ENCODE data around the gene TAS2R3. TPM values are rescaled to one million over a fixed set of nuclear protein-coding genes. Genes with fewer than 3 reads are reported as not detected.
A peak's percentile ranks its signal among the peaks of the same experiment; 100 is the strongest.
"Not testable (repeated sequence)": the region's sequence is repeated elsewhere in the genome, so short reads cannot be mapped to it uniquely, and the experiment has no call there.

TAS2R3 gene
- total RNA-seq, 1 donor from 2014 or later: 6.6 TPM

GRCh38 chr7:141752634-141753033 lies 11.3 kb upstream of the TAS2R3 start:
- Histone ChIP-seq H3K4me3 (no peak overlapping the region), H3K27ac (no peak overlapping the region), H3K9me3 (peaks cover 7 to 9% of the 10 kb centered on the region in 2 donors), H3K36me3 (peaks cover 61 to 79% of the 10 kb centered on the region in 2 donors), H3K4me1 (no peaks in the 10 kb centered on the region), H3K27me3 (no peaks in the 10 kb centered on the region)
- DNase-seq (ENCODE audit: low spot score in 2 of 2): no peak
- TF ChIP-seq, protein P1, sequence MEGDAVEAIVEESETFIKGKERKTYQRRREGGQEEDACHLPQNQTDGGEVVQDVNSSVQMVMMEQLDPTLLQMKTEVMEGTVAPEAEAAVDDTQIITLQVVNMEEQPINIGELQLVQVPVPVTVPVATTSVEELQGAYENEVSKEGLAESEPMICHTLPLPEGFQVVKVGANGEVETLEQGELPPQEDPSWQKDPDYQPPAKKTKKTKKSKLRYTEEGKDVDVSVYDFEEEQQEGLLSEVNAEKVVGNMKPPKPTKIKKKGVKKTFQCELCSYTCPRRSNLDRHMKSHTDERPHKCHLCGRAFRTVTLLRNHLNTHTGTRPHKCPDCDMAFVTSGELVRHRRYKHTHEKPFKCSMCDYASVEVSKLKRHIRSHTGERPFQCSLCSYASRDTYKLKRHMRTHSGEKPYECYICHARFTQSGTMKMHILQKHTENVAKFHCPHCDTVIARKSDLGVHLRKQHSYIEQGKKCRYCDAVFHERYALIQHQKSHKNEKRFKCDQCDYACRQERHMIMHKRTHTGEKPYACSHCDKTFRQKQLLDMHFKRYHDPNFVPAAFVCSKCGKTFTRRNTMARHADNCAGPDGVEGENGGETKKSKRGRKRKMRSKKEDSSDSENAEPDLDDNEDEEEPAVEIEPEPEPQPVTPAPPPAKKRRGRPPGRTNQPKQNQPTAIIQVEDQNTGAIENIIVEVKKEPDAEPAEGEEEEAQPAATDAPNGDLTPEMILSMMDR (IDR thresholded peaks at IDR 0.05): peak in 2 of 3 experiments; percentile 4 to 11
- intact Hi-C loops (cut with DNase I): no loop called here

- Histone ChIP-seq H3K36me3 (peaks cover 49 to 68% of the 10 kb centered on the region in 2 donors), H3K9me3 (peaks cover 7 to 9% of the 10 kb centered on the region in 2 donors), H3K4me3 (no peak overlapping the region), H3K4me1 (no peaks in the 10 kb centered on the region), H3K27me3 (no peaks in the 10 kb centered on the region), H3K27ac (no peak overlapping the region)
- no peak for DNase-seq (ENCODE audit: low spot score in 2 of 2)
- TF ChIP-seq, protein P1 (IDR thresholded peaks at IDR 0.05): peak in 2 of 3 experiments; percentile 29 to 36
- intact Hi-C loops (cut with DNase I): no loop called here
These were observed 9.0 kb upstream of the TAS2R3 start for GRCh38 chr7:141754939-141755338.

DNA sequence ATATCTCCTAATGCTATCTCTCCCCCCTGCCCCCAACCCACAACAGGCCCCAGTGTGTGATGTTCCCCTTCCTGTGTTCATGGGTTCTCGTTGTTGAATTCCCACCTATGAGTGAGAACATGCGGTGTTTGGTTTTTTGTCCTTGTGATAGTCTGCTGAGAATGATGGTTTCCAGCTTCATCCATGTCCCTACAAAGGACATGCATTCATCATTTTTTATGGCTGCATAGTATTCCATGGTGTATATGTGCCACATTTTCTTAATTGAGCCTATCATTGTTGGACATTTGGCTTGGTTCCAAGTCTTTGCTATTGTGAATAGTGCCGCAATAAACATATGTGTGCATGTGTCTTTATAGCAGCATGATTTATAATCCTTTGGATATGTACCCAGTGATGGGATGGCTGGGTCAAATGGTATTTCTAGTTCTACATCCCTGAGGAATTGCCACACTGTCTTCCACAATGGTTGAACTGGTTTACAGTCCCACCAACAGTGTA lies 6.2 kb downstream of the TAS2R3 start:
- H3K36me3 ChIP-seq; H3K4me3 ChIP-seq; H3K27me3 ChIP-seq; H3K4me1 ChIP-seq; H3K27ac ChIP-seq; H3K9me3 ChIP-seq; intact Hi-C loops (cut with DNase I); DNase-seq (ENCODE audit: low spot score in 2 of 2): not testable (repeated sequence)

GRCh38 chr7:141776374-141776773 lies 12.5 kb downstream of the TAS2R3 start, which contains the start of gene TAS2R4:
Gene TAS2R4 (plus strand): TSS chr7:141776674. CDS start chr7:141778489, 1,815 bp downstream.
- H3K4me1 ChIP-seq: no peaks in the 10 kb centered on the region
- DNase-seq (ENCODE audit: low spot score in 2 of 2): no peak
- H3K27ac ChIP-seq: no peak within 1 kb of the TSS
- H3K4me3 ChIP-seq: no peak within 1 kb of the TSS
- TF ChIP-seq, protein P1 (IDR thresholded peaks at IDR 0.05): no peak
- no peaks in the 10 kb centered on the region for H3K27me3 ChIP-seq
- intact Hi-C loops (cut with DNase I): no loop called here
- no peaks in the 10 kb centered on the region for H3K9me3 ChIP-seq
- H3K36me3 ChIP-seq: peaks cover 10 to 18% of the 10 kb centered on the region in 2 donors

- no peak overlapping the region for H3K27ac ChIP-seq
- TF ChIP-seq, protein P1 (IDR thresholded peaks at IDR 0.05): peak in 2 of 3 experiments; percentile 30 to 58
- no peak overlapping the region for H3K4me3 ChIP-seq
- no peaks in the 10 kb centered on the region for H3K9me3 ChIP-seq
- H3K4me1 ChIP-seq: no peaks in the 10 kb centered on the region
- intact Hi-C loops (cut with DNase I): no loop called here
- DNase-seq (ENCODE audit: low spot score in 2 of 2): no peak
- H3K27me3 ChIP-seq: no peaks in the 10 kb centered on the region
- peaks cover 0 to 6% of the 10 kb centered on the region in 2 donors for H3K36me3 ChIP-seq
These were observed 22.0 kb downstream of the TAS2R3 start for GRCh38 chr7:141785706-141786552.

GRCh38 chr7:141788296-141788695 lies 24.4 kb downstream of the TAS2R3 start:
- no peak for DNase-seq (ENCODE audit: low spot score in 2 of 2)
- Histone ChIP-seq H3K4me3 (no peak overlapping the region), H3K27ac (no peak overlapping the region), H3K36me3 (peaks cover 0 to 6% of the 10 kb centered on the region in 2 donors), H3K9me3 (no peaks in the 10 kb centered on the region), H3K4me1 (no peaks in the 10 kb centered on the region), H3K27me3 (no peaks in the 10 kb centered on the region)
- TF ChIP-seq, protein P1 (IDR thresholded peaks at IDR 0.05): no peak
- intact Hi-C loops (cut with DNase I): no loop called here

Data from ascending aorta (tissue), 2 donors.